Memory B cell (primary cell): ENCODE data around the gene GSTK1.

Experiments
- ATAC-seq: fragments of 150-1000 bp; cut with Tn5 transposase; 2 replicates; pipeline ENCODE4 v1.10.0; 2021; ENCODE audit warnings: low read depth, mild to moderate bottlenecking, moderate library complexity
- DNase-seq, 2 donors: peaks; one replicate each; pipeline ENCODE4 v3.0.0; 2022; ENCODE audit warnings: low spot score in 2 of 2
- H3K27ac Mint-ChIP-seq: one replicate; pipeline ENCODE4 v1.8.0; 2022; ENCODE audit warnings: mild to moderate bottlenecking, moderate library complexity, mixed read lengths
- H3K27me3 Mint-ChIP-seq: one replicate; pipeline ENCODE4 v1.8.0; 2022; ENCODE audit warnings: mixed read lengths
- H3K36me3 Mint-ChIP-seq: one replicate; pipeline ENCODE4 v1.8.0; 2022; ENCODE audit warnings: mild to moderate bottlenecking, mixed read lengths
- H3K4me1 Mint-ChIP-seq: one replicate; pipeline ENCODE4 v1.8.0; 2022; ENCODE audit warnings: mixed read lengths
- H3K4me3 Mint-ChIP-seq: one replicate; pipeline ENCODE4 v1.8.0; 2022; ENCODE audit warnings: mild to moderate bottlenecking, moderate library complexity, mixed read lengths
- H3K9me3 Mint-ChIP-seq: one replicate; pipeline ENCODE4 v1.8.0; 2022; ENCODE audit warnings: mixed read lengths

GSTK1 gene

GRCh38 chr7:143230602-143231457, 32.4 kb upstream of the GSTK1 start:
- Mint-ChIP-seq H3K4me1 (no peaks in the 10 kb centered on the region), H3K4me3 (no peak overlapping the region), H3K36me3 (peaks cover 3% of the 10 kb centered on the region), H3K27ac (no peak overlapping the region), H3K27me3 (peaks cover 7% of the 10 kb centered on the region), H3K9me3 (peaks cover 4% of the 10 kb centered on the region)
- DNase-seq (no peak), ATAC-seq (no peak)

- peaks cover 11% of the 10 kb centered on the region for H3K27me3 Mint-ChIP-seq
- DNase-seq, result no peak
- H3K4me1 Mint-ChIP-seq, result no peaks in the 10 kb centered on the region
- no peak for ATAC-seq
- H3K4me3 Mint-ChIP-seq, result no peak overlapping the region
- H3K9me3 Mint-ChIP-seq, result peaks cover 17% of the 10 kb centered on the region
- H3K36me3 Mint-ChIP-seq, result peaks cover 13% of the 10 kb centered on the region
- H3K27ac Mint-ChIP-seq, result no peak overlapping the region
Observed at GRCh38 chr7:143233816-143234532, 29.3 kb upstream of the GSTK1 start.

GRCh38 chr7:143234533-143234875, 28.7 kb upstream of the GSTK1 start:
- no peak overlapping the region for H3K4me3 Mint-ChIP-seq
- no peak overlapping the region for H3K27ac Mint-ChIP-seq
- no peaks in the 10 kb centered on the region for H3K4me1 Mint-ChIP-seq
- H3K36me3 Mint-ChIP-seq, result peaks cover 13% of the 10 kb centered on the region
- DNase-seq (no peak), ATAC-seq (no peak)
- peaks cover 17% of the 10 kb centered on the region for H3K9me3 Mint-ChIP-seq
- peaks cover 11% of the 10 kb centered on the region for H3K27me3 Mint-ChIP-seq

GRCh38 chr7:143235561-143235960, 27.7 kb upstream of the GSTK1 start:
- H3K4me1 Mint-ChIP-seq, result no peaks in the 10 kb centered on the region
- H3K4me3 Mint-ChIP-seq, result no peak overlapping the region
- peaks cover 17% of the 10 kb centered on the region for H3K9me3 Mint-ChIP-seq
- H3K36me3 Mint-ChIP-seq, result peaks cover 13% of the 10 kb centered on the region
- ATAC-seq (no peak), DNase-seq (no peak)
- H3K27ac Mint-ChIP-seq, result no peak overlapping the region
- H3K27me3 Mint-ChIP-seq, result peaks cover 11% of the 10 kb centered on the region

- H3K36me3 Mint-ChIP-seq, result peaks cover 13% of the 10 kb centered on the region
- H3K27me3 Mint-ChIP-seq, result peaks cover 11% of the 10 kb centered on the region
- no peaks in the 10 kb centered on the region for H3K4me1 Mint-ChIP-seq
- no peak for ATAC-seq
- H3K4me3 Mint-ChIP-seq, result no peak overlapping the region
- no peak overlapping the region for H3K27ac Mint-ChIP-seq
- no peak for DNase-seq
- H3K9me3 Mint-ChIP-seq, result peaks cover 17% of the 10 kb centered on the region
Observed at GRCh38 chr7:143236408-143236990, 26.7 kb upstream of the GSTK1 start.

- Mint-ChIP-seq H3K4me3 (no peak overlapping the region), H3K9me3 (peaks cover 17% of the 10 kb centered on the region), H3K27me3 (peaks cover 15% of the 10 kb centered on the region), H3K4me1 (no peaks in the 10 kb centered on the region), H3K27ac (no peak overlapping the region), H3K36me3 (peaks cover 15% of the 10 kb centered on the region)
- ATAC-seq (no peak), DNase-seq (no peak)
Observed at GRCh38 chr7:143237366-143237765, 25.9 kb upstream of the GSTK1 start.

- peaks cover 15% of the 10 kb centered on the region for H3K27me3 Mint-ChIP-seq
- H3K36me3 Mint-ChIP-seq, result peaks cover 15% of the 10 kb centered on the region
- H3K9me3 Mint-ChIP-seq, result peaks cover 17% of the 10 kb centered on the region
- DNase-seq (no peak), ATAC-seq (no peak)
- H3K4me3 Mint-ChIP-seq, result no peak overlapping the region
- H3K27ac Mint-ChIP-seq, result no peak overlapping the region
- no peaks in the 10 kb centered on the region for H3K4me1 Mint-ChIP-seq
Observed at GRCh38 chr7:143238289-143238980, 24.8 kb upstream of the GSTK1 start.

- H3K27ac Mint-ChIP-seq, result no peak overlapping the region
- H3K9me3 Mint-ChIP-seq, result peaks cover 17% of the 10 kb centered on the region
- no peaks in the 10 kb centered on the region for H3K4me1 Mint-ChIP-seq
- DNase-seq (no peak), ATAC-seq (no peak)
- H3K27me3 Mint-ChIP-seq, result peaks cover 15% of the 10 kb centered on the region
- H3K4me3 Mint-ChIP-seq, result no peak overlapping the region
- H3K36me3 Mint-ChIP-seq, result peaks cover 15% of the 10 kb centered on the region
Observed at GRCh38 chr7:143239813-143240212, 23.4 kb upstream of the GSTK1 start.

GRCh38 chr7:143240291-143241168, 22.7 kb upstream of the GSTK1 start:
- H3K4me1 Mint-ChIP-seq, result no peaks in the 10 kb centered on the region
- DNase-seq (peak; percentile 45 to 65), ATAC-seq (peak; percentile 90)
- H3K4me3 Mint-ChIP-seq, result no peak overlapping the region
- H3K9me3 Mint-ChIP-seq, result peaks cover 13% of the 10 kb centered on the region
- H3K27me3 Mint-ChIP-seq, result peaks cover 12% of the 10 kb centered on the region
- peaks cover 12% of the 10 kb centered on the region for H3K36me3 Mint-ChIP-seq
- H3K27ac Mint-ChIP-seq, result no peak overlapping the region

- Mint-ChIP-seq H3K27ac (no peak overlapping the region), H3K9me3 (peaks cover 1% of the 10 kb centered on the region), H3K27me3 (peaks cover 5% of the 10 kb centered on the region), H3K4me1 (peaks cover 8% of the 10 kb centered on the region), H3K36me3 (peaks cover 3% of the 10 kb centered on the region), H3K4me3 (no peak overlapping the region)
- ATAC-seq (no peak), DNase-seq (no peak)
Observed at GRCh38 chr7:143242306-143242705, 20.9 kb upstream of the GSTK1 start.

GRCh38 chr7:143243111-143243510, 20.1 kb upstream of the GSTK1 start:
- DNase-seq (no peak), ATAC-seq (no peak)
- Mint-ChIP-seq H3K9me3 (no peaks in the 10 kb centered on the region), H3K27me3 (peaks cover 5% of the 10 kb centered on the region), H3K36me3 (peaks cover 3% of the 10 kb centered on the region), H3K4me3 (no peak overlapping the region), H3K4me1 (peaks cover 9% of the 10 kb centered on the region), H3K27ac (no peak overlapping the region)

GRCh38 chr7:143243614-143244013, 19.6 kb upstream of the GSTK1 start:
- Mint-ChIP-seq H3K27ac (no peak overlapping the region), H3K4me3 (no peak overlapping the region), H3K9me3 (no peaks in the 10 kb centered on the region), H3K36me3 (peaks cover 3% of the 10 kb centered on the region), H3K4me1 (peaks cover 10% of the 10 kb centered on the region), H3K27me3 (peaks cover 5% of the 10 kb centered on the region)
- no peak for DNase-seq
- no peak for ATAC-seq

GRCh38 chr7:143244321-143244720, 18.9 kb upstream of the GSTK1 start:
- Mint-ChIP-seq H3K9me3 (peaks cover 2% of the 10 kb centered on the region), H3K36me3 (peaks cover 4% of the 10 kb centered on the region), H3K27ac (no peak overlapping the region), H3K4me3 (no peak overlapping the region), H3K4me1 (peaks cover 12% of the 10 kb centered on the region), H3K27me3 (peaks cover 4% of the 10 kb centered on the region)
- ATAC-seq (no peak), DNase-seq (no peak)
